Skeletal muscle tissue (tissue), 4 donors: Measurements from ENCODE around the gene LDLRAD3. TPM values are rescaled to one million over a fixed set of nuclear protein-coding genes. Genes with fewer than 3 reads are reported as not detected.
"Not testable (repeated sequence)": the region's sequence is repeated elsewhere in the genome, so short reads cannot be mapped to it uniquely, and the experiment has no call there.

Experiments used
- H3K27ac ChIP-seq: one replicate; pipeline ENCODE4 v1.7.0; 2013; ENCODE audit warnings: mild to moderate bottlenecking, low read depth, low read length, inconsistent platforms
- H3K27me3 ChIP-seq, 3 donors: one replicate each; pipeline ENCODE4 v1.7.0; 2013; ENCODE audit warnings: low read length in 3 of 3; ENCODE audit not compliant: control insufficient read depth in 3 of 3, insufficient read depth in 3 of 3
- H3K36me3 ChIP-seq, 3 donors: one replicate each; pipeline ENCODE4 v1.7.0; 2013; ENCODE audit warnings: low read length in 3 of 3; ENCODE audit not compliant: control insufficient read depth in 3 of 3, insufficient read depth in 3 of 3
- H3K4me1 ChIP-seq, 3 donors: one replicate each; pipeline ENCODE4 v1.7.0; 2013; ENCODE audit warnings: low read length in 3 of 3, mild to moderate bottlenecking in 3 of 3; ENCODE audit not compliant: control insufficient read depth in 3 of 3, insufficient read depth in 3 of 3
- H3K4me3 ChIP-seq, 3 donors: one replicate each; pipeline ENCODE4 v1.7.0; 2013; ENCODE audit warnings: low read length in 3 of 3
- H3K9ac ChIP-seq, 3 donors: one replicate each; pipeline ENCODE4 v1.7.0; 2013; ENCODE audit warnings: low read length in 3 of 3, mild to moderate bottlenecking in 3 of 3, moderate library complexity in 2 of 3, low read depth in 1 of 3
- H3K9me3 ChIP-seq, 3 donors: one replicate each; pipeline ENCODE4 v1.7.0; 2013; ENCODE audit warnings: low read length in 3 of 3; ENCODE audit not compliant: control insufficient read depth in 3 of 3
- total RNA-seq: library from RNA; depleted of rRNA; stranded (reverse); fragments of >200 nt; gene quantifications from one replicate; pipeline ENCODE4 v1.2.3, GENCODE V29; 2014
- donor health status: Osteomylitis.

The LDLRAD3 gene
- total RNA-seq, 1 donor from 2014 or later, result 39.1 TPM

GRCh38 chr11:35911013-35911412, 32.8 kb upstream of the LDLRAD3 start:
- Histone ChIP-seq H3K4me3 (no peak overlapping the region), H3K9ac (no peak overlapping the region), H3K27ac (no peak overlapping the region), H3K27me3 (no peaks in the 10 kb centered on the region), H3K4me1 (peaks cover 0 to 8% (median 0%) of the 10 kb centered on the region in 3 donors), H3K9me3 (no peaks in the 10 kb centered on the region), H3K36me3 (no peaks in the 10 kb centered on the region)

- Histone ChIP-seq H3K27ac (no peak overlapping the region), H3K4me3 (no peak overlapping the region), H3K9me3 (no peaks in the 10 kb centered on the region), H3K4me1 (peaks cover 0 to 8% (median 0%) of the 10 kb centered on the region in 3 donors), H3K27me3 (no peaks in the 10 kb centered on the region), H3K9ac (no peak overlapping the region), H3K36me3 (no peaks in the 10 kb centered on the region)
Measured at GRCh38 chr11:35911616-35912165, 32.2 kb upstream of the LDLRAD3 start.

DNA sequence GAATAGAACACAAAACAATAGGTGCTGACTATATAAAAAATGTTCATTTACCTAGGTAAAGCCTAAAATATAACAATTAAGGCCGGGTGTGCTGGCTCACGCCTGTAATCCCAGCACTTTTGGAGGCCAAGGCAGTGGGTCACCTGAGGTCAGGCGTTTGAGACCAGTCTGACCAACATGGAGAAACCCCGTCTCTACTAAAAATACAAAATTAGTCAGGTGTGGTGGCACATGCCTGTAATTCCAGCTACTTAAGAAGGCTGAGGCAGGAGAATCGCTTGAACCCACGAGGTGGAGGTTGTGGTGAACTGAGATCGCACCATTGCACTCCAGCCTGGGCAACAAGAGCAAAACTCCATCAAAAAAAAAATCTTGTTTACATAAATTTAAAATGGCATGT, 31.4 kb upstream of the LDLRAD3 start:
- not testable (repeated sequence) for H3K9ac ChIP-seq, H3K27ac ChIP-seq, H3K36me3 ChIP-seq, H3K4me1 ChIP-seq, H3K27me3 ChIP-seq, H3K4me3 ChIP-seq, H3K9me3 ChIP-seq

- Histone ChIP-seq H3K9me3 (no peaks in the 10 kb centered on the region), H3K4me3 (no peak overlapping the region), H3K36me3 (no peaks in the 10 kb centered on the region), H3K9ac (no peak overlapping the region), H3K27ac (no peak overlapping the region), H3K4me1 (peaks cover 0 to 8% (median 0%) of the 10 kb centered on the region in 3 donors), H3K27me3 (no peaks in the 10 kb centered on the region)
Measured at GRCh38 chr11:35912883-35913624, 30.8 kb upstream of the LDLRAD3 start.

DNA sequence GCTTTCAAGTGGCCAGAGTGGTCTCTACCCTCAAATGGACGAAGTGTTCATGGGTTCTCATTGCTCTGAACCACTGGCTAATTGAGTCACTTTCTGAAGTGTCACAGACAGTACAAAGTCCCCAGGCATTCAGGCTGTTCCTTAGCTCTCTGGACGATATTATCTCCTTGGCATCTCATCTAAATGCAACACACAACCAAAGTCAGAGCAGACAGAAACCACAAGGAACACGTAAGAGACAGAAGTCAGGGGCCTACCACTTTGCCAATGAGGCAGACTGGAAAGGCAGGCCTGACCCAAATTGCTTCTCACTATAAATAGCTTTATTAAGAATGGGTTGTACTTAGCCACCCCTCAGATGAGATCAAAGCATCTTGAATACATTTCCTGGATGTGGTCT, 29.0 kb upstream of the LDLRAD3 start:
- H3K9me3 ChIP-seq, result no peaks in the 10 kb centered on the region
- no peak overlapping the region for H3K9ac ChIP-seq
- no peaks in the 10 kb centered on the region for H3K27me3 ChIP-seq
- no peak overlapping the region for H3K4me3 ChIP-seq
- H3K27ac ChIP-seq, result no peak overlapping the region
- peaks cover 0 to 16% (median 11%) of the 10 kb centered on the region in 3 donors for H3K4me1 ChIP-seq
- H3K36me3 ChIP-seq, result no peaks in the 10 kb centered on the region

DNA sequence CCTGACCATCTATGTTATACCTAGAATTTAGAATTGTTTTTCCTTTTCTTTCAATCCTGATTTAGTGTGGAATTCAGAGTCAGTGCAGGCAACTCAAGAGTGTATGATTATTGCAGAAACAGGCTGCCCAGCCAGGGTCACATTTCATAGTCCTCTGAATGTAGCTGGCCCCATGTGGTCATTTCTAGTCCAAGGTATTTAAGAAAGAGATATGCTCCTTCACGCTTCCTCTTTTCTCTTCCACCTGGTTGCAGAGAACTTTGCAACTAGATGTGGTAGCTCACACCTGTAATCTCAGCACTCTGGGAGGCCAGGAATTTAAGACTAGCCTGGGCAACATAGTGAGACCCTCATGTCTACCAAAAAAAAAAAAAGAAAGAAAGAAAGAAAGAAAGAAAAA, 27.6 kb upstream of the LDLRAD3 start:
- H3K27me3 ChIP-seq, result no peaks in the 10 kb centered on the region
- H3K36me3 ChIP-seq, result no peaks in the 10 kb centered on the region
- no peak overlapping the region for H3K9ac ChIP-seq
- H3K4me1 ChIP-seq, result peaks cover 0 to 16% (median 11%) of the 10 kb centered on the region in 3 donors
- H3K4me3 ChIP-seq, result no peak overlapping the region
- no peaks in the 10 kb centered on the region for H3K9me3 ChIP-seq
- no peak overlapping the region for H3K27ac ChIP-seq

DNA sequence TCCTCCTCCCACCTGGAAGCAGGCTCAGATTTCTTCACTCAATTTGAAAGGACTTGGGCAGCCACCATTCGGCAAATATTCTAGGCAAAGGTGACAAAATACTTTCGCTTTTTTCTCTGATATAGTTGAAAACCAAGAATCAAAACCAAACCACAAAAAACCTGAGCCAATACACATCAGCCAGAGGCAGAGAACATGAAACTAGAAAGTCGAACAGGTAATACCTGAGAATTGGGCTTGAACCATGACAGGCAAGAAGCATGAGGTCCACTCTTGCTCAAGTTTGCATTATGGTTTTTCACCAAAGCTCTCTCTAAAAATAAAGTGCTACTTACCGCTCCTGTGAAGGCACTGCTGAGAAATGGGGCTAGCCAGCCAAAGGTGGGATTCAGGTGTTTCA, 26.2 kb upstream of the LDLRAD3 start:
- Histone ChIP-seq H3K4me3 (no peak overlapping the region), H3K36me3 (no peaks in the 10 kb centered on the region), H3K27me3 (no peaks in the 10 kb centered on the region), H3K9ac (no peak overlapping the region), H3K4me1 (peaks cover 0 to 13% (median 11%) of the 10 kb centered on the region in 3 donors), H3K27ac (no peak overlapping the region), H3K9me3 (no peaks in the 10 kb centered on the region)

DNA sequence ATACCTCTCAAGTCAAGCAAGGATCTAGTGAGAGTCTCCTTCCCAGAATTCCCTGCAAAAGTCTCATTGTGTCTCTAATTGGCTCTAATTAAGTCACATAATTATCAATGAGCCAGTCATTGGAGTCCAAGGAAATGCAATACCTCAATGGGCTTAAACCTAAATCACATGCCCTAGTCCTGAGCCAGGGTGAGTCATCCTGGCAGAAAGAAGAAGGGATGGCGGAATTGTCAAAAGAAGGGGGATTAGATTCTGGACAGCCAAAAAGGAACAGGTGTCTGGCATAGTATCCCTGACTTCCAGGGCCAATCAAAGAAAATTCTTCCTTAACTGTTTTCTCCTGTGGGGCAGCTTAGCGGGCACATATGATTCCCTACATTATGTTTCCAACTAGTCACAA, 25.1 kb upstream of the LDLRAD3 start:
- H3K4me1 ChIP-seq, result peaks cover 0 to 13% (median 11%) of the 10 kb centered on the region in 3 donors
- no peak overlapping the region for H3K4me3 ChIP-seq
- H3K9ac ChIP-seq, result no peak overlapping the region
- no peaks in the 10 kb centered on the region for H3K36me3 ChIP-seq
- H3K27me3 ChIP-seq, result no peaks in the 10 kb centered on the region
- no peaks in the 10 kb centered on the region for H3K9me3 ChIP-seq
- H3K27ac ChIP-seq, result no peak overlapping the region

GRCh38 chr11:35919244-35919643, 24.6 kb upstream of the LDLRAD3 start:
- H3K27me3 ChIP-seq, result no peaks in the 10 kb centered on the region
- H3K4me1 ChIP-seq, result peaks cover 0 to 13% (median 11%) of the 10 kb centered on the region in 3 donors
- no peaks in the 10 kb centered on the region for H3K9me3 ChIP-seq
- H3K27ac ChIP-seq, result no peak overlapping the region
- no peaks in the 10 kb centered on the region for H3K36me3 ChIP-seq
- H3K9ac ChIP-seq, result no peak overlapping the region
- H3K4me3 ChIP-seq, result no peak overlapping the region

DNA sequence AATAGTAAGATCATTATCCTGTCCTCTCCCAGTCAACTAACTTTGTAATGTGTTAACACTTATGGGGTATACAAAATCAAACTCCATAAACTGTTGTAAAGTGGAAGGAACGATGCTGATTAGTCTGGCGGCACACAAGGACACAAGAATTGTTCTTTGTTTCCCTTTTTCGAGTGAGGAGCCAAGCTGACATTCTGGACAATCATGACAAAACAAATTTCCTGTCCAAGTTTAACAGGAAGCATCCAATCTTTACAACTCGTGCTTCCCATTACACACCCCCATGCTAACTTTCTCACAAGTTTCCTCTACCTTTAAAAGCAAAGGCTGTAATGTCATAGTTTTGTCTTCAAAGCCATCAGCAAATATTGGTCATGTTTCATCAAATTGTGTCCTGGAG, 20.4 kb upstream of the LDLRAD3 start:
- no peak overlapping the region for H3K9ac ChIP-seq
- H3K36me3 ChIP-seq, result no peaks in the 10 kb centered on the region
- H3K27ac ChIP-seq, result no peak overlapping the region
- H3K27me3 ChIP-seq, result no peaks in the 10 kb centered on the region
- no peaks in the 10 kb centered on the region for H3K9me3 ChIP-seq
- no peak overlapping the region for H3K4me3 ChIP-seq
- peaks cover 0 to 17% (median 14%) of the 10 kb centered on the region in 3 donors for H3K4me1 ChIP-seq
